Vagina (tissue), 2 donors: Measurements from ENCODE around the gene NUDT17.

Experiments used
- CTCF ChIP-seq, 3 experiments: fragments of 450-650 bp in 2 of 3; fragments of 200-600 bp in 1 of 3; sonication (generic) in 1 of 3; IDR thresholded peaks; one replicate each; pipeline ENCODE4 v1.5.1; 2017 to 2019; ENCODE audit warnings: antibody characterized with exemption in 3 of 3, mild to moderate bottlenecking in 2 of 3, moderate library complexity in 2 of 3
- POLR2A ChIP-seq, 2 donors: fragments of 450-650 bp; IDR thresholded peaks; one replicate each; pipeline ENCODE4 v1.6.1; 2017; ENCODE audit warnings: antibody characterized with exemption in 2 of 2, mild to moderate bottlenecking in 2 of 2, moderate library complexity in 2 of 2
- POLR2AphosphoS5 ChIP-seq, 2 donors: sonication (generic); formaldehyde crosslinking; IDR thresholded peaks; one replicate each; pipeline ENCODE4 v1.9.0; 2017; ENCODE audit warnings: antibody characterized with exemption in 2 of 2, mild to moderate bottlenecking in 2 of 2, low read depth in 1 of 2; ENCODE audit not compliant: insufficient read depth in 1 of 2

GRCh38 chr1:145845144-145845513 lies 301 bp upstream of the NUDT17 start:
- no peak for TF ChIP-seq POLR2AphosphoS5 (IDR thresholded peaks at IDR 0.05; ENCODE audit: insufficient read depth in 1 of 2, low read depth in 1 of 2)
- TF ChIP-seq CTCF (IDR thresholded peaks at IDR 0.05): no peak
- TF ChIP-seq POLR2A (IDR thresholded peaks at IDR 0.05): no peak
